HCT116 (cell line): ENCODE data around the gene IER3IP1. TPM values are rescaled to one million over a fixed set of nuclear protein-coding genes. Genes with fewer than 3 reads are reported as not detected.

Source experiments
- ATAC-seq: fragments of 200-7000 bp; cut with Tn5 transposase; 2 replicates; pipeline ENCODE4 v1.9.1; 2020; ENCODE audit warnings: mild to moderate bottlenecking, moderate library complexity
- BruUV-seq: library from RNA; stranded (reverse); fragments of 400-500 nt; replicated peaks from 2 replicates; lab custom pipeline; 2021; lab: Mats Ljungman, UMichigan
- CTCF ChIA-PET: fragments of 300-600 bp; sonication (Branson Sonifier 250); formaldehyde crosslinking; loops from one replicate; lab custom pipeline; 2021; ENCODE audit warnings: antibody characterized with exemption; lab: Charles Lee
- POLR2A ChIA-PET: fragments of 300-600, 350-600 bp; sonication (Branson Sonifier 250); formaldehyde crosslinking; loops from one replicate; lab custom pipeline; 2021; ENCODE audit warnings: antibody characterized with exemption; lab: Charles Lee
- RAD21 ChIA-PET, 2 experiments: fragments of 300-600 bp; sonication (Branson Sonifier 250); formaldehyde crosslinking; loops; one replicate each; lab custom pipeline; 2023; ENCODE audit warnings: low total read pairs in 2 of 2; ENCODE audit not compliant: uncharacterized antibody in 2 of 2, unreplicated experiment in 2 of 2, low non-redundant PET in 1 of 2; lab: Charles Lee
- DNase-seq: peaks from one replicate; pipeline ENCODE4 v3.0.0-alpha.2; 2010; ENCODE audit warnings: low read depth, low spot score
- H2AFZ ChIP-seq: fragments of 200-600 bp; shearing (Covaris generic), sonication (generic); 2 replicates; pipeline ENCODE4 v1.6.1; 2017; ENCODE audit warnings: low read depth, mixed run types, mixed read lengths, antibody characterized with exemption, low read length; ENCODE audit not compliant: poor library complexity, severe bottlenecking
- H3K27ac ChIP-seq: 2 replicates; pipeline ENCODE4 v1.5.1; 2012; ENCODE audit warnings: low read depth, low read length
- H3K27me3 ChIP-seq: fragments of 200-600 bp; sonication (generic); 2 replicates; pipeline ENCODE4 v1.6.1; 2016; ENCODE audit warnings: mixed run types, low read length, mixed read lengths; ENCODE audit not compliant: insufficient read depth
- H3K36me3 ChIP-seq, 2 experiments: fragments of 200-500 bp in 1 of 2; fragments of 200-600 bp in 1 of 2; sonication (Bioruptor generic) in 1 of 2; sonication (generic) in 1 of 2; 2 replicates each; pipeline versions ENCODE4 v1.5.1 to v1.6.1; 2014 to 2016; ENCODE audit warnings: low read length in 2 of 2, inconsistent platforms in 1 of 2, mixed read lengths in 1 of 2, mixed run types in 1 of 2; ENCODE audit not compliant: insufficient read depth in 2 of 2, control insufficient read depth in 1 of 2
- H3K4me1 ChIP-seq, 2 experiments: fragments of 200-600 bp in 1 of 2; sonication (generic) in 1 of 2; 2 replicates each; pipeline versions ENCODE4 v1.5.1 to v1.6.1; 2012 to 2017; ENCODE audit warnings: low read length in 2 of 2, inconsistent platforms in 1 of 2, mild to moderate bottlenecking in 1 of 2, mixed read lengths in 1 of 2, mixed run types in 1 of 2, moderate library complexity in 1 of 2; ENCODE audit not compliant: insufficient read depth in 2 of 2, control insufficient read depth in 1 of 2
- H3K4me2 ChIP-seq: fragments of 200-600 bp; sonication (generic); 2 replicates; pipeline ENCODE4 v1.6.1; 2017; ENCODE audit warnings: mixed run types, low read length, mixed read lengths
- H3K4me3 ChIP-seq, 2 experiments: fragments of 200-600 bp in 1 of 2; sonication (generic) in 1 of 2; replicated peaks in 1 of 2; 2 replicates each; pipeline ENCODE4 v1.5.1; 2011 to 2016; ENCODE audit warnings: low read length in 2 of 2, control low read depth in 1 of 2, low read depth in 1 of 2, mild to moderate bottlenecking in 1 of 2, mixed read lengths in 1 of 2, mixed run types in 1 of 2
- H3K79me2 ChIP-seq: fragments of 200-600 bp; sonication (generic); 2 replicates; pipeline ENCODE4 v1.6.1; 2017; ENCODE audit warnings: mild to moderate bottlenecking, mixed run types, low read length, moderate library complexity, mixed read lengths; ENCODE audit not compliant: insufficient read depth
- H3K9ac ChIP-seq: fragments of 200-600 bp; sonication (generic); 2 replicates; pipeline ENCODE4 v1.6.1; 2016; ENCODE audit warnings: low read length, mixed read lengths
- H3K9me2 ChIP-seq: fragments of 200-600 bp; sonication (generic), shearing (Covaris generic); 2 replicates; pipeline ENCODE4 v1.6.1; 2017; ENCODE audit warnings: mixed run types, mild to moderate bottlenecking, moderate library complexity; ENCODE audit not compliant: insufficient read depth
- H3K9me3 ChIP-seq, 2 experiments: fragments of 200-500 bp in 1 of 2; fragments of 200-600 bp in 1 of 2; sonication (Bioruptor generic) in 1 of 2; sonication (generic) in 1 of 2; 2 replicates each; pipeline ENCODE4 v1.6.1; 2014 to 2017; ENCODE audit warnings: low read length in 2 of 2, mixed read lengths in 2 of 2, inconsistent platforms in 1 of 2, low read depth in 1 of 2, mild to moderate bottlenecking in 1 of 2, mixed run types in 1 of 2, moderate library complexity in 1 of 2; ENCODE audit not compliant: control insufficient read depth in 1 of 2, insufficient read depth in 1 of 2
- H4K20me1 ChIP-seq: fragments of 200-600 bp; sonication (generic), shearing (Covaris generic); 2 replicates; pipeline ENCODE4 v1.6.1; 2017; ENCODE audit warnings: mixed run types, mild to moderate bottlenecking, moderate library complexity; ENCODE audit not compliant: insufficient read depth
- ATF3 ChIP-seq: IDR thresholded peaks from 2 replicates; pipeline ENCODE4 v1.6.1; 2012
- CBX3 ChIP-seq: IDR thresholded peaks from 2 replicates; pipeline ENCODE4 v1.6.1; 2012; ENCODE audit warnings: low read depth
- CEBPB ChIP-seq: IDR thresholded peaks from 2 replicates; pipeline ENCODE4 v1.6.1; 2012; ENCODE audit warnings: low read depth
- EGR1 ChIP-seq: IDR thresholded peaks from 2 replicates; pipeline ENCODE4 v1.6.1; 2012; ENCODE audit warnings: low read depth
- ELF1 ChIP-seq: IDR thresholded peaks from 2 replicates; pipeline ENCODE4 v1.6.1; 2012; ENCODE audit warnings: low read depth, borderline replicate concordance
- EZH2 ChIP-seq: fragments of 200-600 bp; sonication (generic); IDR thresholded peaks from 2 replicates; pipeline ENCODE4 v1.6.1; 2017; ENCODE audit warnings: antibody characterized with exemption, mixed run types
- EZH2phosphoT487 ChIP-seq: fragments of 200-600 bp; IDR thresholded peaks from 2 replicates; pipeline ENCODE4 v1.6.1; 2018; ENCODE audit warnings: antibody characterized with exemption, borderline replicate concordance
- JUND ChIP-seq: IDR thresholded peaks from 2 replicates; pipeline ENCODE4 v1.6.1; 2012
- MAX ChIP-seq: IDR thresholded peaks from 2 replicates; pipeline ENCODE4 v1.6.1; 2012
- POLR2A ChIP-seq: IDR thresholded peaks from 2 replicates; pipeline ENCODE4 v1.7.0; 2011; ENCODE audit warnings: borderline replicate concordance; ENCODE audit not compliant: insufficient read depth, insufficient read length; ENCODE audit errors: extremely low read depth
- POLR2AphosphoS5 ChIP-seq: IDR thresholded peaks from 2 replicates; pipeline ENCODE4 v1.6.1; 2011; ENCODE audit warnings: mild to moderate bottlenecking, low read depth, low read length, moderate library complexity
- RAD21 ChIP-seq: IDR thresholded peaks from 2 replicates; pipeline ENCODE4 v1.6.1; 2012; ENCODE audit warnings: low read depth, mild to moderate bottlenecking
- SIN3A ChIP-seq: IDR thresholded peaks from 2 replicates; pipeline ENCODE4 v1.6.1; 2012; ENCODE audit warnings: low read depth
- SP1 ChIP-seq: IDR thresholded peaks from 2 replicates; pipeline ENCODE4 v1.6.1; 2012; ENCODE audit warnings: low read depth
- SRF ChIP-seq: IDR thresholded peaks from 2 replicates; pipeline ENCODE4 v1.6.1; 2012; ENCODE audit warnings: low read depth
- TCF7L2 ChIP-seq: IDR thresholded peaks from 2 replicates; pipeline ENCODE4 v1.7.0; 2011; ENCODE audit warnings: borderline replicate concordance, inconsistent platforms; ENCODE audit not compliant: insufficient read depth, insufficient read length; ENCODE audit errors: extremely low read depth
- YY1 ChIP-seq: IDR thresholded peaks from 2 replicates; pipeline ENCODE4 v1.6.1; 2011; ENCODE audit warnings: low read length, low read depth, moderate library complexity, mild to moderate bottlenecking; ENCODE audit not compliant: insufficient replicate concordance; ENCODE audit errors: extremely low read depth
- ZFX ChIP-seq: fragments of 450-650 bp; IDR thresholded peaks from 2 replicates; pipeline ENCODE4 v1.6.1; 2017
- ZNF274 ChIP-seq: fragments of 200-500 bp; sonication (Bioruptor generic); IDR thresholded peaks from 2 replicates; pipeline ENCODE4 v1.6.1; 2014; ENCODE audit warnings: mild to moderate bottlenecking, low read depth, low read length, inconsistent platforms
- intact Hi-C: fragments of 100-400 bp; cut with micrococcal nuclease; formaldehyde crosslinking; loops from 2 replicates; pipeline ENCODE4 v1.10.0; 2022
- total RNA-seq: library from RNA; stranded (reverse); gene quantifications from one replicate; pipeline ENCODE4 v1.2.1, GENCODE V29; 2021; ENCODE audit not compliant: unreplicated experiment
- TF ChIP-seq, protein P1 (sequence below), 3 experiments: fragments of 200-600 bp in 1 of 3; sonication (generic) in 1 of 3; IDR thresholded peaks in 2 of 3; conservative IDR thresholded peaks in 1 of 3; 2 replicates each; pipeline ENCODE4 v1.5.1; 2012 to 2017; ENCODE audit warnings: low read depth in 2 of 3, low read length in 2 of 3, antibody characterized with exemption in 1 of 3, borderline replicate concordance in 1 of 3, control low read depth in 1 of 3, mild to moderate bottlenecking in 1 of 3, mixed read lengths in 1 of 3, mixed run types in 1 of 3, moderate library complexity in 1 of 3; ENCODE audit not compliant: insufficient read depth in 1 of 3

Gene IER3IP1
- total RNA-seq, 1 experiment from 2014 or later = 12.0 TPM

DNA sequence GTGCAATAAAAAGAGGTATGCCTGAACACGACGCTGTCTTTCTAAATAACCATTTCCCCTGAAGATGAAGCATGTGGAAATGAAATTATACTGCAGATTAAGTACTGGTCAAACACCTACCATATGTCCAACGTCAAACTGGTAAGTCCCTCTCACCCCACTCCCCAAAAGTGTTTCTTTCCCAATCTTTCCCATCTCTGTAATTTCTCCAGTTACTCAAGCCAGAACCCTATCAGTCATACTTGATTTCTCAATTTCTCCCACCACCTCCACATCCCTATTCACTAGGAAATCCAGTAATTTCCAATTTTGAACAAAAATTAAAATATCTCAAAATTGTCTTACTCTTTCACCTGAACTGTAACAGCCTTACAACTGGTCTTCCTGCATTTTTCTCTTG lies 55.0 kb downstream of the IER3IP1 start:
- Histone ChIP-seq H3K9me3 (no peaks in the 10 kb centered on the region), H3K27ac (no peak overlapping the region), H4K20me1 (no peaks in the 10 kb centered on the region), H3K27me3 (no peaks in the 10 kb centered on the region), H3K4me1 (no peaks in the 10 kb centered on the region), H3K9me2 (no peaks in the 10 kb centered on the region), H3K79me2 (0 out of 2 replicates have a peak, but pooled peaks cover 3% of the 10 kb centered on the region), H2AFZ (no peak overlapping the region), H3K4me2 (no peak overlapping the region), H3K9ac (no peak overlapping the region), H3K36me3 (no peaks in the 10 kb centered on the region), H3K4me3 (no peak overlapping the region)
- POLR2A ChIA-PET = no interaction called here
- intact Hi-C loops = no loop called here
- TF ChIP-seq EGR1 (no peak), RAD21 (no peak), CEBPB (no peak), SRF (no peak), ELF1 (no peak), JUND (no peak), MAX (no peak), TCF7L2 (no peak), CBX3 (no peak), ZNF274 (no peak), ZFX (no peak), POLR2AphosphoS5 (no peak), SIN3A (no peak), EZH2 (no peak), POLR2A (no peak), EZH2phosphoT487 (no peak), SP1 (no peak), ATF3 (no peak), YY1 (no peak)
- TF ChIP-seq, protein P1, sequence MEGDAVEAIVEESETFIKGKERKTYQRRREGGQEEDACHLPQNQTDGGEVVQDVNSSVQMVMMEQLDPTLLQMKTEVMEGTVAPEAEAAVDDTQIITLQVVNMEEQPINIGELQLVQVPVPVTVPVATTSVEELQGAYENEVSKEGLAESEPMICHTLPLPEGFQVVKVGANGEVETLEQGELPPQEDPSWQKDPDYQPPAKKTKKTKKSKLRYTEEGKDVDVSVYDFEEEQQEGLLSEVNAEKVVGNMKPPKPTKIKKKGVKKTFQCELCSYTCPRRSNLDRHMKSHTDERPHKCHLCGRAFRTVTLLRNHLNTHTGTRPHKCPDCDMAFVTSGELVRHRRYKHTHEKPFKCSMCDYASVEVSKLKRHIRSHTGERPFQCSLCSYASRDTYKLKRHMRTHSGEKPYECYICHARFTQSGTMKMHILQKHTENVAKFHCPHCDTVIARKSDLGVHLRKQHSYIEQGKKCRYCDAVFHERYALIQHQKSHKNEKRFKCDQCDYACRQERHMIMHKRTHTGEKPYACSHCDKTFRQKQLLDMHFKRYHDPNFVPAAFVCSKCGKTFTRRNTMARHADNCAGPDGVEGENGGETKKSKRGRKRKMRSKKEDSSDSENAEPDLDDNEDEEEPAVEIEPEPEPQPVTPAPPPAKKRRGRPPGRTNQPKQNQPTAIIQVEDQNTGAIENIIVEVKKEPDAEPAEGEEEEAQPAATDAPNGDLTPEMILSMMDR (IDR thresholded peaks at IDR 0.05 in 2 of 3, conservative IDR thresholded peaks at IDR 0.05 in 1 of 3; ENCODE audit: borderline replicate concordance in 1 of 3, insufficient read depth in 1 of 3, low read depth in 2 of 3, low read length in 2 of 3) = no peak
- BruUV-seq = no TSS peak
- CTCF ChIA-PET = no interaction called here
- RAD21 ChIA-PET = no interaction called here
- ATAC-seq = no peak
- DNase-seq = no peak
